ENCODE results near the gene CDH4. TPM values are rescaled to one million over a fixed set of nuclear protein-coding genes. Genes with fewer than 3 reads are reported as not detected.

CDH4 gene
- total RNA-seq, 2 donors from 2014 or later, result not detected

DNA sequence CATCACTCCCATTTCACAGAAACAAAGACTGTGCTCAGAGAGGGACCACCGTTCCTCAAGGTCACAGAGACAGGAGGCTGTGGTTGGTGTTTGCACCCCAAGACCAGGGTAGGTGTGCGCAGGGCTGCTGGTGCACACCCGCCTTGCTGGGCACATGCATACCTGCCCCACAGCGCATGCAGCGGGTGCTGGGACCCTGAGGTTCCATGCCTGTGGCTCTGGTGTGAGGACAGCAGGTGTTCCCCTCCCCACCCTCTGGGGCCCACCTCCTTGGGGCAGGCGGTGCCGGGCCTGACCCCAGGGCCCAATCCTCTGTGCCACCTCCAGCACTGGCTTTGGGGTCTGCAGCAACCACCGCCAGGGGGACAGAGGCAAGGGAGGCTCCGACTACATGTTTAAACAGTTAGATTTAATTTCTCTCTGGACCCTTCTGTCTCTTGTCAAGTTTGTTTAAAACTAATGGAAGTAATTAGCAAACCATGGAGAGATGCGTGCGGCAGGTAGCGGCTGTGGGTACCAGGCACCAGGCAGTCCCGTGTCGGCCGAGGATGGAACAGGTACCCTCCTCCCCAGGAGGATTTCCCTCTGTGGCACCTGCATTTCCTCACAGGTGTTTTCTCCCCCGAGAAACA, 485.9 kb downstream of the CDH4 start:
- DNase-seq (ENCODE audit: low spot score) (no peak), ATAC-seq (ENCODE audit: insufficient number of reproducible peaks, low FRiP score, low read depth) (no peak)
- Histone ChIP-seq H3K4me1 (ENCODE audit: control insufficient read depth in 1 of 2, low read depth in 2 of 2) (no peaks in the 10 kb centered on the region), H3K4me3 (no peak overlapping the region), H3K9me3 (no peaks in the 10 kb centered on the region), H3K27me3 (replicated peaks; ENCODE audit: insufficient read depth) (no peaks in the 10 kb centered on the region), H3K27ac (no peak overlapping the region), H3K36me3 (no peaks in the 10 kb centered on the region)
- TF ChIP-seq, protein P1, sequence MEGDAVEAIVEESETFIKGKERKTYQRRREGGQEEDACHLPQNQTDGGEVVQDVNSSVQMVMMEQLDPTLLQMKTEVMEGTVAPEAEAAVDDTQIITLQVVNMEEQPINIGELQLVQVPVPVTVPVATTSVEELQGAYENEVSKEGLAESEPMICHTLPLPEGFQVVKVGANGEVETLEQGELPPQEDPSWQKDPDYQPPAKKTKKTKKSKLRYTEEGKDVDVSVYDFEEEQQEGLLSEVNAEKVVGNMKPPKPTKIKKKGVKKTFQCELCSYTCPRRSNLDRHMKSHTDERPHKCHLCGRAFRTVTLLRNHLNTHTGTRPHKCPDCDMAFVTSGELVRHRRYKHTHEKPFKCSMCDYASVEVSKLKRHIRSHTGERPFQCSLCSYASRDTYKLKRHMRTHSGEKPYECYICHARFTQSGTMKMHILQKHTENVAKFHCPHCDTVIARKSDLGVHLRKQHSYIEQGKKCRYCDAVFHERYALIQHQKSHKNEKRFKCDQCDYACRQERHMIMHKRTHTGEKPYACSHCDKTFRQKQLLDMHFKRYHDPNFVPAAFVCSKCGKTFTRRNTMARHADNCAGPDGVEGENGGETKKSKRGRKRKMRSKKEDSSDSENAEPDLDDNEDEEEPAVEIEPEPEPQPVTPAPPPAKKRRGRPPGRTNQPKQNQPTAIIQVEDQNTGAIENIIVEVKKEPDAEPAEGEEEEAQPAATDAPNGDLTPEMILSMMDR (IDR thresholded peaks at IDR 0.05), result no peak

DNA sequence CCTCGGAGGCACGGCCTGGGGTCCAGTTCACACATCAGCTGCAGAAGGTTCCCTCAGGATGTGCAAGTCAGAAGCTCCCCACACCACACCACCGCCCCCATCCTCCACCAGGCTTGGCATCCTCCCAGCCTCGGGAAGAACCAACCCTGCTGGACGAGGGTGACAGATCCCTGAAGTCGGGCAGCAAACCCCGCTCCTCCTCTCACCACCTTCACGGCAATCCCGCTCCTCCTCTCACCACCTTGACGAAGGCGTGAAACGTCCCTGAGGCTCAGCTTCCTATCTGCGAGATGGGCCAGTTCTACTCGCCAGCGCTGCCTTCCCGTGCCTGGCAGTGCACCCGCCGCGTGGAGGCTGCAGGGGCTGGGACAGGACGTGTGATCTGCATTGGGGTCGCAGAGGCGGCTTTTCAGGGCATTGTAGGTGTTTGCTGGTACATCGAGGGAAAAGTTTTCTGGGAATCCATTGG, 486.6 kb downstream of the CDH4 start:
- H3K27me3 ChIP-seq (replicated peaks; ENCODE audit: insufficient read depth), result no peaks in the 10 kb centered on the region
- no peaks in the 10 kb centered on the region for H3K4me1 ChIP-seq (ENCODE audit: control insufficient read depth in 1 of 2, low read depth in 2 of 2)
- no peak overlapping the region for H3K27ac ChIP-seq
- H3K36me3 ChIP-seq, result no peaks in the 10 kb centered on the region
- no peak for DNase-seq (ENCODE audit: low spot score)
- TF ChIP-seq, protein P1 (IDR thresholded peaks at IDR 0.05), result no peak
- ATAC-seq (ENCODE audit: insufficient number of reproducible peaks, low FRiP score, low read depth), result no peak
- no peaks in the 10 kb centered on the region for H3K9me3 ChIP-seq
- no peak overlapping the region for H3K4me3 ChIP-seq

DNA sequence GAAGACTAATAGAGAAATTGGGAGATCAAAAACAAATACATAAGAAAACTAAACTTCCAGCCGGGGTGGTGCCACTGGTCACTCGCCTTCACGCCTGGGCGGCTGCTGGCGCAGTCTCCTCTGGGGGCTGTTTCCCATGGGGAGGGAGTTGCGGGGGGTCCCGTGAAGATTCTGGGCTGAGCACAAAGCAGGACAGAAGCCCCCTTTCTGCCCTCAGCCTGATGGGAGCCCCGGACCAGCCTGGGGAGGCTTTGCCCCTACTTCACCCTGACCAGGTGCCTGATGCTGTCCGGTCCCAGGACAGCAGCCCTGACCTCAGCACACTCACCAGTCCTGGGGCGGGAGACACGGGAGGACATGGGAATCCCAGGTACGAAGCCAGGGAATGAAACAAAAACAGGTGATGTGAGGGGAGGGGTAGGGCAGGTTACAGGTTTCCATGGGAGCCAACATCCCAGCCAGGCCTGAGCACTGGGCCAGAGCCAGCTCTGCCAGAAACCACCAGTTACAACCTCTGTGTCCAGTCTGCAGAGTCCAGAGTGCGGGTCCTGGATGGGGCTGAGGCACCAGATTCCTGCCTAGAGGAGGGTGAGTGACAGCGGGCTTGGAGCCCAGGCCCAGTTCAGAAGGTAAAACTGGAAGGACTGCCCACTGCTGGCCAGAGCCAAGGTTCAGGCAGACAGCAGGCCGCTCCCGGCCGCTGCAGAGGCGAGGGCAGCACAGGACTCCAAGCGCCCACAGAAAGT, 487.2 kb downstream of the CDH4 start:
- Histone ChIP-seq H3K36me3 (no peaks in the 10 kb centered on the region), H3K4me3 (no peak overlapping the region), H3K27me3 (replicated peaks; ENCODE audit: insufficient read depth) (no peaks in the 10 kb centered on the region), H3K9me3 (no peaks in the 10 kb centered on the region), H3K4me1 (ENCODE audit: control insufficient read depth in 1 of 2, low read depth in 2 of 2) (no peaks in the 10 kb centered on the region), H3K27ac (no peak overlapping the region)
- TF ChIP-seq, protein P1 (IDR thresholded peaks at IDR 0.05), result no peak
- DNase-seq (ENCODE audit: low spot score) (no peak), ATAC-seq (ENCODE audit: insufficient number of reproducible peaks, low FRiP score, low read depth) (no peak)

GRCh38 chr20:61739832-61740118, 487.7 kb downstream of the CDH4 start:
- Histone ChIP-seq H3K4me3 (no peak overlapping the region), H3K9me3 (no peaks in the 10 kb centered on the region), H3K27me3 (replicated peaks; ENCODE audit: insufficient read depth) (no peaks in the 10 kb centered on the region), H3K36me3 (no peaks in the 10 kb centered on the region), H3K4me1 (ENCODE audit: control insufficient read depth in 1 of 2, low read depth in 2 of 2) (no peaks in the 10 kb centered on the region), H3K27ac (no peak overlapping the region)
- ATAC-seq (ENCODE audit: insufficient number of reproducible peaks, low FRiP score, low read depth) (no peak), DNase-seq (ENCODE audit: low spot score) (no peak)
- TF ChIP-seq, protein P1 (IDR thresholded peaks at IDR 0.05), result no peak

GRCh38 chr20:61742097-61742825, 490.2 kb downstream of the CDH4 start:
- no peak for DNase-seq (ENCODE audit: low spot score)
- TF ChIP-seq, protein P1 (IDR thresholded peaks at IDR 0.05), result no peak
- Histone ChIP-seq H3K27me3 (replicated peaks; ENCODE audit: insufficient read depth) (no peaks in the 10 kb centered on the region), H3K4me1 (ENCODE audit: control insufficient read depth in 1 of 2, low read depth in 2 of 2) (no peaks in the 10 kb centered on the region), H3K4me3 (no peak overlapping the region), H3K36me3 (no peaks in the 10 kb centered on the region), H3K9me3 (no peaks in the 10 kb centered on the region), H3K27ac (no peak overlapping the region)
- ATAC-seq (ENCODE audit: insufficient number of reproducible peaks, low FRiP score, low read depth), result no peak
